ENCODE measurements around the gene PPFIBP2. TPM values are rescaled to one million over a fixed set of nuclear protein-coding genes. Genes with fewer than 3 reads are reported as not detected.

PPFIBP2 gene
- total RNA-seq, 1 donor from 2014 or later = 15.0 TPM

DNA sequence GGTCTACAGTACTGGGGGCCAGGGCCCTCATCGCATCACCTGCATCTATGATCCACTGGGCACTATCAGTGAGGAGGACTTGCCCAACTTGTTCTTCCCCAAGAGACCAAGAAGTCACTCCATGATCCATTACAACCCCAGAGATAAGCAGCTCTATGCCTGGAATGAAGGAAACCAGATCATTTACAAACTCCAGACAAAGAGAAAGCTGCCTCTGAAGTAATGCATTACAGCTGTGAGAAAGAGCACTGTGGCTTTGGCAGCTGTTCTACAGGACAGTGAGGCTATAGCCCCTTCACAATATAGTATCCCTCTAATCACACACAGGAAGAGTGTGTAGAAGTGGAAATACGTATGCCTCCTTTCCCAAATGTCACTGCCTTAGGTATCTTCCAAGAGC is 3.8 kb upstream of the PPFIBP2 start:
- FAIRE-seq = peak; percentile 7

DNA sequence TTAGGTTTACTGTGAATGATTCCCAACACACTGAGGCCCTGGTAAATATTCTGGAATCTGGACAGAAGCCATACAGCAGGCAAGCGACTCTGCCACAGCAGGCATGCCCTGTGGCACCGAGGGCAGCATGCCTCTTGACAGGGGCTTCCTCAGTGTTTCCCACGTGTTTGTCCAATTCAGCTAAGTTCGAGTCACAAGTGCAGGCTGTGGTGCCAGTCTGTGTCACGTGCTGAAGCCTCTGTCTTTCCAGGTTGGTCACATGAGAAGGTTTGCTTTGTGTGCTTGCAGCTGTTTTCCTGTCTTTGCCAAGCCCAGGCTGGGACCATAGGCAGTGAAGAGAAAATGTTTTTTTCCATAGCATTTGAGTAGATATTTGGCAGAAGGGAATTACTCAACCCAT is 2.4 kb upstream of the PPFIBP2 start:
- Histone ChIP-seq H3K36me3 (ENCODE audit: control insufficient read depth, insufficient read depth, low read length) (no peaks in the 10 kb centered on the region), H3K27me3 (ENCODE audit: control insufficient read depth, insufficient read depth, low read length) (no peaks in the 10 kb centered on the region), H3K4me3 (ENCODE audit: low read depth, low read length) (no peak overlapping the region)
- peak; percentile 64 for FAIRE-seq
- DNase-seq (ENCODE audit: low read depth) = no peak
- TF ChIP-seq, protein P1, sequence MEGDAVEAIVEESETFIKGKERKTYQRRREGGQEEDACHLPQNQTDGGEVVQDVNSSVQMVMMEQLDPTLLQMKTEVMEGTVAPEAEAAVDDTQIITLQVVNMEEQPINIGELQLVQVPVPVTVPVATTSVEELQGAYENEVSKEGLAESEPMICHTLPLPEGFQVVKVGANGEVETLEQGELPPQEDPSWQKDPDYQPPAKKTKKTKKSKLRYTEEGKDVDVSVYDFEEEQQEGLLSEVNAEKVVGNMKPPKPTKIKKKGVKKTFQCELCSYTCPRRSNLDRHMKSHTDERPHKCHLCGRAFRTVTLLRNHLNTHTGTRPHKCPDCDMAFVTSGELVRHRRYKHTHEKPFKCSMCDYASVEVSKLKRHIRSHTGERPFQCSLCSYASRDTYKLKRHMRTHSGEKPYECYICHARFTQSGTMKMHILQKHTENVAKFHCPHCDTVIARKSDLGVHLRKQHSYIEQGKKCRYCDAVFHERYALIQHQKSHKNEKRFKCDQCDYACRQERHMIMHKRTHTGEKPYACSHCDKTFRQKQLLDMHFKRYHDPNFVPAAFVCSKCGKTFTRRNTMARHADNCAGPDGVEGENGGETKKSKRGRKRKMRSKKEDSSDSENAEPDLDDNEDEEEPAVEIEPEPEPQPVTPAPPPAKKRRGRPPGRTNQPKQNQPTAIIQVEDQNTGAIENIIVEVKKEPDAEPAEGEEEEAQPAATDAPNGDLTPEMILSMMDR (IDR thresholded peaks at IDR 0.05; ENCODE audit: insufficient read depth, low read length, severe bottlenecking) = no peak

More for the DNA sequence above, 3.8 kb upstream of the PPFIBP2 start:
- H3K36me3 ChIP-seq (ENCODE audit: control insufficient read depth, insufficient read depth, low read length) = no peaks in the 10 kb centered on the region
- TF ChIP-seq, protein P1 (IDR thresholded peaks at IDR 0.05; ENCODE audit: insufficient read depth, low read length, severe bottlenecking) = no peak
- no peak for DNase-seq (ENCODE audit: low read depth)
- H3K4me3 ChIP-seq (ENCODE audit: low read depth, low read length) = no peak overlapping the region
- no peaks in the 10 kb centered on the region for H3K27me3 ChIP-seq (ENCODE audit: control insufficient read depth, insufficient read depth, low read length)

- DNase-seq (ENCODE audit: low read depth) (no peak), FAIRE-seq (no peak)
- peak overlapping the region; percentile 73 for H3K4me3 ChIP-seq (ENCODE audit: low read depth, low read length)
- H3K36me3 ChIP-seq (ENCODE audit: control insufficient read depth, insufficient read depth, low read length) = no peaks in the 10 kb centered on the region
- TF ChIP-seq, protein P1 (IDR thresholded peaks at IDR 0.05; ENCODE audit: insufficient read depth, low read length, severe bottlenecking) = peak; percentile 6
- no peaks in the 10 kb centered on the region for H3K27me3 ChIP-seq (ENCODE audit: control insufficient read depth, insufficient read depth, low read length)
Observed at GRCh38 chr11:7512525-7513233, 1.1 kb upstream of the PPFIBP2 start.

DNA sequence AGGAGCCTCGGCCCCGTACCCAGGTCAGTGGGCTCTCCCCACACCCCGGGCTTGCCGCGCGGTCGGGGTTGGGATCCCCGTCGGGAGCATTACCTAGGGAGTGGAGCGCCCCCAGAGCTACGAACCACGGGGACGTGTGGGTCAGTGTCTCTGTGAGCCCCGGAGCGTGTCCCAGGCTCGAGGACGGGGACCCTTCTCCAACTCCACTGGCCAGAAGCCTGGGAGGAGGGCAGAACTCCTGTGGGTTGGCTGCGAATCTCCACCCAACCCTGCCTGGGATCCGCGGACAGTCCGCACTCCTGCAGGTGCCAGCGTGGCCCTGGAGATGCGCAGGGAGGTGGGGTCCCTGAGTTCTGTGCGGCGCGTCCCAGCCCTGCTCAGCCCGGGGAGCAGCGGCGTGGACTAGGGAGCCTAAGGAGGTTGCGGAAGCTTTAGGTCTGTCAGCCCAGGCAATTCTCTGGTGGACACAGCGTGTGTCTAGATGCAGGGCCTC is 346 bp downstream of the PPFIBP2 start:
- Histone ChIP-seq H3K4me3 (ENCODE audit: low read depth, low read length) (peak overlapping the region; percentile 73), H3K27me3 (ENCODE audit: control insufficient read depth, insufficient read depth, low read length) (no peaks in the 10 kb centered on the region), H3K36me3 (ENCODE audit: control insufficient read depth, insufficient read depth, low read length) (no peaks in the 10 kb centered on the region)
- DNase-seq (ENCODE audit: low read depth) (no peak), FAIRE-seq (no peak)
- TF ChIP-seq, protein P1 (IDR thresholded peaks at IDR 0.05; ENCODE audit: insufficient read depth, low read length, severe bottlenecking) = no peak

GRCh38 chr11:7515447-7515886 is 1.7 kb downstream of the PPFIBP2 start:
- Histone ChIP-seq H3K27me3 (ENCODE audit: control insufficient read depth, insufficient read depth, low read length) (no peaks in the 10 kb centered on the region), H3K4me3 (ENCODE audit: low read depth, low read length) (no peak overlapping the region), H3K36me3 (ENCODE audit: control insufficient read depth, insufficient read depth, low read length) (no peaks in the 10 kb centered on the region)
- FAIRE-seq (peak; percentile 85), DNase-seq (ENCODE audit: low read depth) (no peak)
- TF ChIP-seq, protein P1 (IDR thresholded peaks at IDR 0.05; ENCODE audit: insufficient read depth, low read length, severe bottlenecking) = no peak

All from bronchial epithelial cell (primary cell).